HG03064 (cell line): Measurements from ENCODE around the gene P3H2.

Source experiments
- ATAC-seq: cut with Tn5 transposase; IDR thresholded peaks from one replicate; pipeline ENCODE4 v1.9.1; 2021; ENCODE audit warnings: low read depth; ENCODE audit not compliant: unreplicated experiment

P3H2 gene

GRCh38 chr3:190019844-190020243 lies 100.9 kb downstream of the P3H2 start:
- ATAC-seq, result no peak

GRCh38 chr3:190019006-190019405 lies 101.7 kb downstream of the P3H2 start:
- ATAC-seq, result no peak

- ATAC-seq, result no peak
These were observed 102.2 kb downstream of the P3H2 start for GRCh38 chr3:190018460-190018859.

- no peak for ATAC-seq
These were observed 103.0 kb downstream of the P3H2 start for GRCh38 chr3:190017521-190018288.

GRCh38 chr3:190016966-190017365 lies 103.7 kb downstream of the P3H2 start:
- no peak for ATAC-seq

GRCh38 chr3:190014940-190015339 lies 105.8 kb downstream of the P3H2 start:
- ATAC-seq, result no peak

- ATAC-seq, result no peak
These were observed 106.5 kb downstream of the P3H2 start for GRCh38 chr3:190013943-190014924.

- ATAC-seq, result no peak
These were observed 107.9 kb downstream of the P3H2 start for GRCh38 chr3:190012784-190013183.

GRCh38 chr3:190012314-190012782 lies 108.3 kb downstream of the P3H2 start:
- no peak for ATAC-seq

GRCh38 chr3:190010486-190010885 lies 110.2 kb downstream of the P3H2 start:
- no peak for ATAC-seq

- ATAC-seq, result no peak
These were observed 111.1 kb downstream of the P3H2 start for GRCh38 chr3:190009614-190010013.

GRCh38 chr3:190008432-190008831 lies 112.3 kb downstream of the P3H2 start:
- ATAC-seq, result no peak

GRCh38 chr3:190005343-190006113 lies 115.2 kb downstream of the P3H2 start:
- ATAC-seq, result no peak

- ATAC-seq, result no peak
These were observed 116.0 kb downstream of the P3H2 start for GRCh38 chr3:190004656-190005055.

GRCh38 chr3:190003681-190004123 lies 117.0 kb downstream of the P3H2 start:
- no peak for ATAC-seq

- no peak for ATAC-seq
These were observed 117.6 kb downstream of the P3H2 start for GRCh38 chr3:190003068-190003467.

GRCh38 chr3:190001426-190001825 lies 119.3 kb downstream of the P3H2 start:
- no peak for ATAC-seq

GRCh38 chr3:190000861-190001196 lies 119.9 kb downstream of the P3H2 start:
- ATAC-seq, result no peak

GRCh38 chr3:190000187-190000860 lies 120.4 kb downstream of the P3H2 start:
- ATAC-seq, result no peak

GRCh38 chr3:189999718-190000117 lies 121.0 kb downstream of the P3H2 start:
- ATAC-seq, result no peak
